Measurements from ENCODE around the gene ULBP3. TPM values are rescaled to one million over a fixed set of nuclear protein-coding genes. Genes with fewer than 3 reads are reported as not detected.

ULBP3 gene
- polyA plus RNA-seq (2012; ENCODE audit: insufficient read depth, insufficient read length) = not detected

GRCh38 chr6:150068720-150069648, at the start of gene ULBP3:
TSS of gene ULBP3 (minus strand) at chr6:150069121. CDS start at chr6:150069066, 55 bp downstream.
- DNase-seq (ENCODE audit: low read depth, low spot score) = no peak
- H3K4me3 ChIP-seq (ENCODE audit: low read length) = no peak within 1 kb of the TSS

GRCh38 chr6:150118627-150119026, 49.7 kb upstream of the ULBP3 start:
- H3K4me3 ChIP-seq (ENCODE audit: low read length) = no peak overlapping the region

GRCh38 chr6:150118203-150118602, 49.3 kb upstream of the ULBP3 start:
- no peak for DNase-seq (ENCODE audit: low read depth, low spot score)
- no peak overlapping the region for H3K4me3 ChIP-seq (ENCODE audit: low read length)

More at GRCh38 chr6:150118627-150119026, 49.7 kb upstream of the ULBP3 start:
- DNase-seq (ENCODE audit: low read depth, low spot score) = no peak

GRCh38 chr6:150116200-150116800, 47.4 kb upstream of the ULBP3 start:
- DNase-seq (ENCODE audit: low read depth, low spot score) = no peak
- no peak overlapping the region for H3K4me3 ChIP-seq (ENCODE audit: low read length)

- DNase-seq (ENCODE audit: low read depth, low spot score) = no peak
- H3K4me3 ChIP-seq (ENCODE audit: low read length) = no peak overlapping the region
Measured at GRCh38 chr6:150115769-150116168, 46.8 kb upstream of the ULBP3 start.

DNA sequence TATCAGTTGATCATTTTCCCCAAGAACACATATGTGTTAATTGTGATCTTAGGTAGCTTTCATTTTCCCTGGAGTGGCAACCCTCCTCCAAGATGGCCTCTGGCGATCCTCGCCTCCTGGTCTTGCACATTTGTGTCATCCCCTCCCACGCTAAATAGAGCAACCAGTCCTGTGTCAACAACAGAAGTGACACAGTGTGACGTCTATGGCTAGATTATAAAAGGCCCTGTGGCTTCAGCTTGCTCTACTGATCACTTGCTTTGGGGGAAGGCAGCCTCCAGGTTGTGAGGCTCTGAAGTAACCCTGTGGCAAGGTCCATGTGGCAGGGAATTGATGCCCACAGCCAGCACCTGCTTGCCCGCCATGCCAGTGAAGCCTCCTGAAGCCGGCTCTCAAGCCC, 43.3 kb upstream of the ULBP3 start:
- DNase-seq (ENCODE audit: low read depth, low spot score) = no peak
- H3K4me3 ChIP-seq (ENCODE audit: low read length) = no peak overlapping the region

DNA sequence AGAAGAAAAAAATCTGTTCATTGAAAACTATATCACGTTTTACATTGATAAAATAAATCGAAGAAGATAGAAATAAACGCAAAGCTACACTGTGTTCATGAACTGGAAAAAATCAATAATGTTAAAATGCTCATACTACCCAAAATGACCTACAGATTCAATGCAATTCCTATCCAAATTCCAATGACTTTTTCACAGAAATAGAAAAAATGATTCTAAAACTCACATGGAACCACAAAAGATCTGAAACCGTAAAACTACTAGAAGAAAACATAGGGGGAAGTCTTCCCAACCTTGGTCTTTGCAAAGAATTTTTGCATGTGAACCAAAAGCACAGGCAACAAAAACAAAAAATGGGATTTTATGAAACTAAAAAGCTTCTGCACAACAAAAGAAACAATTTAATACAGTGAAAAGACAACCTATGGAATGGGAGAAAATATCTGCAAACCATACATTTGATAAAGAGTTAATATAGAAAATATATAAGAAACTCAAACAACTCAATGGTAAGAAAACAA, 33.9 kb upstream of the ULBP3 start:
- no peak overlapping the region for H3K4me3 ChIP-seq (ENCODE audit: low read length)
- DNase-seq (ENCODE audit: low read depth, low spot score) = no peak

GRCh38 chr6:150100745-150101144, 31.8 kb upstream of the ULBP3 start:
- H3K4me3 ChIP-seq (ENCODE audit: low read length) = no peak overlapping the region
- DNase-seq (ENCODE audit: low read depth, low spot score) = no peak

DNA sequence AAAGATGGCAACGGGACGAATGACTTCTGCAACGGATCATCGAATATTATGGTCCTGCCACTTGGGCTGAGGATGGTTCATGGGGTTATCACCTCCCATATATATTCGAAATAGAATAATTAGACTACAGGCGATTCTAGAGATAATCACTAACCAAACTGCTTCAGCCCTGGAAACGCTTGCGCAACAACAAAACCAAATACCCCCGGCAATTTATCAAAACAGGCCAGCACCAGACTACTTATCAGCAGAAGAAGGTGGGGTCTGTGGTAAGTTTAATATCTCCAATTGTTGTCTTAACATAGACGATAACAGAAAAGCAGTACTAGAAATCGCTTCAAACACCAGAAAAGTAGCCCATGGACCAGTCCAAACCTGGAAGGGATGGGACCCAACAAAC, 31.0 kb upstream of the ULBP3 start:
- no peak for DNase-seq (ENCODE audit: low read depth, low spot score)
- no peak overlapping the region for H3K4me3 ChIP-seq (ENCODE audit: low read length)

GRCh38 chr6:150099546-150099945, 30.6 kb upstream of the ULBP3 start:
- H3K4me3 ChIP-seq (ENCODE audit: low read length) = no peak overlapping the region
- DNase-seq (ENCODE audit: low read depth, low spot score) = no peak

GRCh38 chr6:150098155-150098554, 29.2 kb upstream of the ULBP3 start:
- no peak overlapping the region for H3K4me3 ChIP-seq (ENCODE audit: low read length)
- DNase-seq (ENCODE audit: low read depth, low spot score) = no peak

GRCh38 chr6:150093397-150093796, 24.5 kb upstream of the ULBP3 start:
- no peak for DNase-seq (ENCODE audit: low read depth, low spot score)
- no peak overlapping the region for H3K4me3 ChIP-seq (ENCODE audit: low read length)

- DNase-seq (ENCODE audit: low read depth, low spot score) = no peak
- no peak overlapping the region for H3K4me3 ChIP-seq (ENCODE audit: low read length)
Measured at GRCh38 chr6:150091476-150091875, 22.6 kb upstream of the ULBP3 start.

GRCh38 chr6:150090328-150090727, 21.4 kb upstream of the ULBP3 start:
- no peak for DNase-seq (ENCODE audit: low read depth, low spot score)

DNA sequence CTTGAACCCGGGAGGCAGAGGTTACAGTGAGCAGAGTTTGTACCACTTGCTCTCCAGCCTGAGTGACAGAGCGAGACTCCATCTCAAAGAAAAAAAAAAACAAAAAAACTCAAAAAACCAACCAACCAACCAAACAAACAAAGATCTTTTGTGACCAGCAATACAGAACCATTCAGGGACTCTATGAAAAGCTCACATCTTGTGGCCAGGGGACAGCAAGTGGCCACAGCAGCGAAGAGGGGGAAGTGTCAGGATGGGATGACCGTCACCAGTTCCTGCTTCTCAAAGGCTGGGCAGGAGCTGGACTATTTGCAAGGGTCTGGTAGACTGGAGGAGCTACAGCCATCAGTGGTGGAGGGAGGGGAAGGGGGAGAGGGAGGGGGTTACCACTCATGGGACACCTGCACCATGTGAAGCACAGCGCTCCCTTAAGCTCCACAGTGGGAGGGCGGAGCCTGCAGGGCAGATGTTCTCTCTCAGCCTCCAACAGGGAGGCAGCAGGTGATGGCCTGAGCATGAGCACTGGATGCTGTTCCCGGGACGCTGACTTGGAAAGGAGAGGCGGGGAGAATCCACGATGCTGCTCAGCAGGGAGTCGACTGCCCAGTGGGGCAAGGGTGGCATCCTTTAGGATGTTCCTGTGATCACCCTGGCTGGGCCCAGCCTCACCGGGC, 19.7 kb upstream of the ULBP3 start:
- no peak for DNase-seq (ENCODE audit: low read depth, low spot score)

More at GRCh38 chr6:150090328-150090727, 21.4 kb upstream of the ULBP3 start:
- H3K4me3 ChIP-seq (ENCODE audit: low read length) = no peak overlapping the region

DNA sequence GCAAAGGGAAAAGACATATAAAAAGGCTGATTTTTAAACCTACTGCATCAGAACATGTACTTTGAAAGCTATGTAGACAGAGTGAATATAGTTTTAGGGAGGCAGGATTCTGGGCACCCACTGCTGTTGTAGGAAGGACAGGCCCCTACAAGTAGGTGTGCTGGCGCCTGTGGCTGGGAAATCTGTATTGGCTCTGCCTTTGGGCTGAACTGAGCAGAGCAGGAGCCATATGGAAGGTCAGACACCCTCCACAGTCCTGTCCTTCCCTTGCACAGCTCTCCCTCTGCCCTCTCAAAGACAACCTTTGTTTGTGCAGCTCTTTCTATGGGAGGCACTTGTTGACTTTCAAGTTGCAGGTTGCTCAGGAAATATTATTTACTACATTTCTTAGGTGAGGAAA, 18.4 kb upstream of the ULBP3 start:
- DNase-seq (ENCODE audit: low read depth, low spot score) = no peak
- H3K4me3 ChIP-seq (ENCODE audit: low read length) = no peak overlapping the region

More for the DNA sequence above, 19.7 kb upstream of the ULBP3 start:
- no peak overlapping the region for H3K4me3 ChIP-seq (ENCODE audit: low read length)

GRCh38 chr6:150086026-150086425, 17.1 kb upstream of the ULBP3 start:
- no peak overlapping the region for H3K4me3 ChIP-seq (ENCODE audit: low read length)
- DNase-seq (ENCODE audit: low read depth, low spot score) = no peak

DNA sequence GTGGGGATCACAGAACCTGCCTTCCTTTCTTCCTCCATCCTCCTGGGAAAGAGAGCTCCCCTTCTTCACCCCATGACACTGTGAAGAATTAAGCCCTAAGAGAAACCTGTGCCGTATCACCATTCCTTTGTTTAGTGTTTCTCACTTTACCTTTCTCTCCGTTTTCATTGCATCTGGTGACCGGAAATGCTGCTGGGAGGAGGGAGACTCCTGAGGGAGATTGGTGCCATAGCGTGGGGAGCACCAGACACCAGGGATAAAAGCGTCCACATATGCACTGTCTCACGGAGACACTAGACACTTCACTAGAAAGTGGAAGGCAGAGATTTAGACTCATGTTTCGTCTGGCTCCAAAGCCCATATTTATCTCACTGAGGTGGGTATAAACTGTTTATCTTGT, 15.5 kb upstream of the ULBP3 start:
- H3K4me3 ChIP-seq (ENCODE audit: low read length) = no peak overlapping the region
- DNase-seq (ENCODE audit: low read depth, low spot score) = no peak

DNA sequence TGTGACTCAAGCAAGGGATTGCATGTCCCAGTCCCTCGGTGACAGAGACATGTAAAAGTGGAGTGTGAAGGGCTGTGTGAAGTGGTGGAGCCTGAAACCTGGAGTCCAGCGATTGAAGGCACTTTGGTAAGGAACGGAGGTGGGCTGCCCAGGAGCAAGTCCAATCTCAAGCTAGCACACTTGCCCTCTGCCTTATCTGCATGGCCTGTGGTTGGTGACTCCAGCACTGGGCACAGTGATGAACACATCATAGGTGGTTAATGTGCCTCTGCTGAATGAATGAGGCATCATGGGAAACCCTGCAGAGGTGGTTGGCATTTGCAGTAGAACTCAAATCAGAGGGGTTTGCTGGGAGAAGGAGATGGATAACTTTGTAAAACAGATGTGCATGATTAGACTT, 14.9 kb upstream of the ULBP3 start:
- no peak overlapping the region for H3K4me3 ChIP-seq (ENCODE audit: low read length)
- DNase-seq (ENCODE audit: low read depth, low spot score) = no peak

GRCh38 chr6:150081702-150082101, 12.8 kb upstream of the ULBP3 start:
- no peak for DNase-seq (ENCODE audit: low read depth, low spot score)
- no peak overlapping the region for H3K4me3 ChIP-seq (ENCODE audit: low read length)
